ENCODE results near the gene CCDC167.

Gene CCDC167

DNA sequence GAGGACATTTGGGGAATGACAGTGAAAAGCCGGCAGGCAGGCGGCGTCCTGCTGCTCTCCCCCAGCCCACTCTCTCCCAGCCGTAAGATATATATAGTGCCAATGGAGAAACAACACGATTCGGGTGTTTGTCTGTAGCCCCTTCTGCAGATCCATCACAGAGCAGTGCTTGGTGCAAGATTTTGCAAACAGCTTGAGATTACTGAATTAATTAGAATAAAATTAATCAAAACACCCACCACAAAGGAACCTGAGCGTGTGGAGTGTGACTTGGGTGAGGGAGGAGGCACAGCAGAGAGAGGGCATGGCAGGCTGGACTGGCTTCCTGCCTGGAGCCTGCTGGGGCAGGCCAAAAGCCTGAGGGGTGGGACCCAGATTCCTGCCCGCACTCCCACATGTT lies 28.8 kb upstream of the CCDC167 start:
- DNase-seq: no peak

DNA sequence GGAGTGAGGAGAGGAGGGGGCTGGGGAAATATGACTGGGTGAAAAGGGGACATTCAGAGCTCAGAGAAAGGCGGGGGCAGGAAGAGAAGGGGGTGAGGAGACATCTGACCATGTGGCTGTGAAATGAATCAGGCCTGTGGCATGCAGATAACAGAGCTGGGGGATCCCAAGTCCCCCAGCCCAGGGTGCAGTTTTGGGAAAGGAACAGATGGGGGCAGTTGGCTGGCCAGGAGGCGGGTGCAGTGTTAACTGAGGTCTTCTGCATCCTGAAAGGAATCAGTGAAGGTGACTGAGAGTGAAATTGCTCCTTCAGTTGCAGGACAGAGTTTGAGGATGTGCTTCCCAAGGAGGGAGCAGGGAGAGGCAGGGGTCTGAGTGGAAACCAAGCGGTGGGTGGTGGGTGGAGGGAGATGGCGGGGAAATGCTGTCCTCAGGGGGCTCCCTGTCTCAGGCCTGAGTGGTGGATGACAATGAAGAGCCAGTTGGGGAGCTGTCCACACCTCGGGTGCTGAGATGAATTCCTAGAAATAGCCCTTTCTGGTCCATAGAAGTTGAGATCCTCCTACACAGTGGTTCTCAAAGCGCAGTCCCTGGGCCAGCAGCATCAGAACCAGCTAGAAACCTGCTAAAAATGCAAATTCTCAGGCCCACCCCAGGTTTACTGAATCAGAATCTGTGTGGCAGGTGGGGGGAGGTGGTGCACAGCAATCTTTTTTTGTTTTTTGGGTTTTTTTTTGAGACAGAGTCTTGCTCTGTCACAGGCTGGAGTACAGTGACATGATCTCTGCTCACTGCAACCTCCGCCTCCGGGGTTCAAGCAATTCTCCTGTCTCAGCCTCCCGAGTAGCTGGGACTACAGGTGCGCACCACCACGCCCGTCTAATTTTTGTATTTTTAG lies 26.0 kb upstream of the CCDC167 start:
- DNase-seq: peak; percentile 43

DNA sequence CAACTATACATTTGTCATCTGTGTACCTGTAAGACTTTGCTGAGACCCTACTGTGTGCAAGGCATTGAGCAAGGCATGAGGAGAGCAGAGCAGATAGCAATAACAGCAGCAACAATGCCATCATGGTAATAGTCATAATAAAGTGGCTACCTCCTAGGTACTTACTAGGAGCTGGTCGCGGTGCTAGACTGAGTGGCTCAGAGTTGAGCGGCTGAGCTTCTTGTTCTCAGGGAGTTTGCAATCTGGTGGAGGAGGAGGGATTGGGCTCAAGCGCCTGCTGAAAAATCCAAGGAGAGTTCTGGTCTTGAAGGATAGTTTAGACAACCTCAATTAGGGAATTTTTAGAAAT lies 25.3 kb upstream of the CCDC167 start:
- no peak for DNase-seq

DNA sequence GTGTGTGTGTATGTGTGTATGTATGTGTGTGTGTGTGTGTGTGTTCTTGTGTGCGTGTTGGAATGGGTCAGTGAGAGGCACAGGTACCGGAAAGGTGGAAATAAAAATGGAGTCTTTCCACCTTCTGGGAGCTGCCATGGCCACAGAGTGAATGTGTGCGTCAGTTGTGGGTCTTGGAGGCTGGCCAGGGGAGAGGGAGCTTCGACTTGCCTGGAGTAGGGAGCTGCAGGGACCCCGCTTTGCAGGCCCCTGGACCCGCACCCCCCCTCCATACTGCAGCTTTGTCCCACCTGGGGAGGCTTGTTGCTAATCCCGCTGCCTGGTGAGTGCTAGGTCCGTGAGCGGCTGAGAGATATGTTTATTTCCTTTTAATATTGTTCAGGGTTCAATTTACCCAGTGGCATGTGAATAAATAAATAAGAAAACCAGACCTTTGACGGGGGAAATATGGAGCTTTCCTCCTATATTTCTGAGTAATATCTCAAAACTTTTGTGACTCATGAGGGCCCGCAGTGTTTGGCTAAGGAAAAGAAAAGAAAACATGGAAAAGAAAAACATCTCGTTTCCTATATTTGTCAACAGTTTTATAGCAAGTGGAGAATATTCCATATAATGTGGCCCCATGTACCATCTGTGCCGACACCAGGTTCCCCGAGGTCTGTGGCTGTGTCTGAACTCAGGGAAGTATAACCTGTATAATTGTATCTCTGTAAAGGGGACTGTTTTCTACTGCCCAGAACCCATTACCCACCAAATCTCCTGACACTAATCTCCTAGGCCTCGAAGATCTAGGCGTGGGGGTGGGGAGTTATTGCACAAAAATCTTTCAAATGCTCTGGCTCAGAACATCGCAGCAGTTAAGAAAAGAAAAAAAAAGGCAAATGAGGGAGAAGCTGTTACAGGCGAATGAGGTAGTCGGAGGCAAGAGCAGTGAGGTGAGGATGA lies 24.6 kb upstream of the CCDC167 start:
- no peak for DNase-seq

DNA sequence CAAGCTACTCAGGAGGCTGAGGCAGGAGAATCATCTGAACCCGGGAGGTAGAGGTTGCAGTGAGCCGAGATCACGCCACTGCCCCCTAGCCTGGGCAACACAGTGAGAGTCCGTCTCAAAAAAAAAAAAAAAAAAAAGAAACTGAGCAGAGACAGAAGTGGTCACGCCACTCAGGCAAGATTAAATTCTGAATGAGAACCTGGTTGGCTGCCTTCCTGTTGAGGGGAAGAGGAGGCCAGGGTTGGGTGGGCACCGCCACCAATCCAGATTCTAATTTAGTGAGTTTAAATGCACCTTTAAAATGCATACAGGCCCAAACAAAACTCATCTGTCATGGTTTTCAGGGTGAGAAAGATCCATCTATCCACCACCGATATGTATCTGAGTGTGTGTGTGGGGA lies 23.7 kb upstream of the CCDC167 start:
- DNase-seq: no peak

DNA sequence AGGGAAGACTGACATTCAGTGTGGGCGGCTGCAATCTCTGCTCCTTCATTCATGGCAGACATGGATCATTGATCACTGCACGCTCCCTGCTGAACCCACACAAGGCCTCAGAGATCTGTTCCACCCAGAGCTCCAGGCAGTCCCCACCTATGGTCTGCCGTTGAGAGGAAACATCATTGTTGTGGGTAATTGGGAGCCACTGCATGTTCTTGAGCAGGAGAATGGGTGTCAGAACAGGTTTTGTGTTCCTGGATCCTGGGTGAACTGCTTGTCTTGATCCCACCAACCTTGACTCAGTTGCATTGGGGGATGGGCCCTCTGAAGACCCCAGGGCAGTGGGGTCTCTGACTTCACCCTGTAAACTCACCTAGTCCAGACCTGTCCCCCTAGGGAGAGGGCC lies 23.1 kb upstream of the CCDC167 start:
- DNase-seq: no peak

DNA sequence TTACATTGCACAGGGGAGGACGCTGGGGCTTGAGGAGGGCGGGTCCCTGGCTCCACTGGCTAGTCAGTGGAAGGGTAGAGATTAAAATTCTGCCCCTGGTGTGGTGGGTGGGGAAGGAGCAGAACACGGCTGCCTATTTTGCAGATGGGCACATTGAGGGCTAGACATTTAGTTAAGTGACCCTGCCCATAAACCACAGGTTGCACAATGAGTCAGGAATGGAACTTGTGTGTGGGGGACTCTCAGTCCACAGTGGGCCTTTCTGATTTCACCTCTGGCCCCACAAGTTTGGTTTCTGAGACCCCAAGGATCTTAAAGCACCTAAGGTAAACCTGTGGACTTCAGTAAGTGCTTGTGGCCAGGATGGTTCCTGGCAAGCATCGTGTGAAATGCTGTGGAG lies 22.0 kb upstream of the CCDC167 start:
- DNase-seq: no peak

DNA sequence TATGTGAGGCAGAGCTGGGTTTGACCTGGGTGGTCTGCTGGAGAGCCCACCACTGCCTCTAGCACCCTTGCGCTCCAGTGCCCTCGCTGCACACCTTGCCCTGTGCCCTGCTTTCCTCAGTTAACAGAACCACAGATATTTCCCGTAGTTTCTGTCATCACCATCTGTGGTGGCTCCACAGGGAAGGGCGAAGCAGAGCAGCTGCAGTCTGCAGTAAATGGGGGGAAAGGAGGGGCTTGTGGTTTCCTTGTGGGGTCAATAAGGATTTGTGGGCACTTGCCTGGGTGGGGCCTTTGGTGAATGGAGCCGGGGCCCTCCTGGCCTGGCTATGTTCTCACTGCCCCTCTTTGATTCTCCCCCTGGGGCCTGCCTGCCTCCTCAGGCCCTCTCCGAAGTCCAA lies 21.2 kb upstream of the CCDC167 start:
- no peak for DNase-seq

DNA sequence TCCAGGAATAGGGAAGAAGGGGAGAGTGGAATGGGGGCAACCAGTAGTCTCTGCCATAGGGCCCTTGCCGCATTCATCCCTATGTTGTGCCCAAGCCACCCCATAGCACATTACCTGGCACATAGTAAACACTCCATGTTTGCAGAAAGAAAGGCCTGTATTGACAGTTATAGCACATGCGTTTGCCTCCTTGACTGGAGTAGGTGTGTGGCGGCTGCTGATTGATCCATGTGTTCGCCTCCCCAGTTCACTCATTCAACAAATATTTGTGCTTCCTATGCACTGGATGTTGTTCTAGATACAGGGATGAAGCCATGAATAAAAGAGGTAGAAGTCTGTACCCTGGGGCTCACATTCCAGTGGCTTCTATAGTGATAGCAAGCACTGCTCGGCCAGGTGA lies 19.8 kb upstream of the CCDC167 start:
- no peak for DNase-seq

DNA sequence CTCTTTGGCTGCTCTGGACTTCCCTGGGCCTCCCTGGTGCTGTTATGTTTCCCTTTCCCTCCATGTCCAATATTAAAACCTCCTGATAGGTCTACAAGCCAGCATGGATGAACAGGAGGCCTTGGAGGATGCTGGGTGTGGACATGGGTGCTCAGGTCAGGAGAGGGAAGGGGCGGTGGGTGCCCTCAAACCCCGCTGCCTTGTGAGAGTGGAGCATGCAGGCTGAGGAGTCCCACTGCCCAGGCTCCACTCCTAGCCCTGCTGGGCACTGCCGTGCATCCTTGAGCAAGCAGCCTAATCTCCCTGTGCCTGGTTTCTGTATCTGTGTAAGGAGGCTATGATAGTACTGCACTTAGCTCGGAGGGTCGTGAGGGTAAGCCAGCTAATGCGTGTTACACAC lies 18.4 kb upstream of the CCDC167 start:
- DNase-seq: no peak

DNA sequence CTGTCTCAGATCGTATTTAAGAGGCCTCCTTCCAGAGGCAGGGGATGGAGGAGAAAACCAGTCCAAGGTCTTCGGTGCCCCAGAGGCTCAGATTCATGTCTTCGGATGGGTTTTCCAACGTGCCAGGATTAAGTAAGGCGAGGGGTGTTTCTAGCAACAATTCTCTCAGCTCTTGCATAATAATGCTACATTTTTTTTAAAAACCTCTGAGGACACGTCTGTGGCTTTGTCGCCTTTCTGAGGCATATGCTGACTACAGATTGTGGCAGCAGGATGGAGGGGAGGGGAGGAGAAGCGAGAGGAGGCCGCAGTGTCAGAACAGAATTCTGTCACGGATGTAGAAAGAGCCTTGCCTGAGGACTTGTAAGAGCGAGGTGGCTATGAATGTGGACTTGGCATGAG lies 17.7 kb upstream of the CCDC167 start:
- no peak for DNase-seq

DNA sequence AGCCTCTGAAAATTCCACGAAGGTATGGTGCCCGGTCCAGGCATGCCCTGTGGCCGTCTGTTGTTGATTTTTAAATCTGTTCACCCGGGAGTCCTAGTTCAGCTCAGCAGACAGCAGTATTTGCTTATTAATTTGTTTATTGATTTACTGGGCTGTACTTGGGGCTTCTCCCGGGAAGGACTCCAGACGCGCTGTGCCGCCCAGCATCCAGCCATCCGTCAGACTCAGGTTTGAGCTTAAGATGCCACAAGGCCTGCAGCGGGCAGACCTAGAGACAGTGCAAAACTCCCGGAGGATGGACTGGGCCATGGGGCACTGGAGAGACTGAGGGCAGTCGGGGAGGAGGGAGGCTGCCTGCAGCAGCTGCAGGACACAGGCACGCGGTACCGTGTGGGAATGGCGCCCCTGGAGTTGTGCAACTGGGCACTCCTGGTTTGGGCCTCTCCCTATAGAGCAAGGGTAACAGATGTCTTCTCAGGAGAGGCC lies 17.3 kb upstream of the CCDC167 start:
- no peak for DNase-seq

DNA sequence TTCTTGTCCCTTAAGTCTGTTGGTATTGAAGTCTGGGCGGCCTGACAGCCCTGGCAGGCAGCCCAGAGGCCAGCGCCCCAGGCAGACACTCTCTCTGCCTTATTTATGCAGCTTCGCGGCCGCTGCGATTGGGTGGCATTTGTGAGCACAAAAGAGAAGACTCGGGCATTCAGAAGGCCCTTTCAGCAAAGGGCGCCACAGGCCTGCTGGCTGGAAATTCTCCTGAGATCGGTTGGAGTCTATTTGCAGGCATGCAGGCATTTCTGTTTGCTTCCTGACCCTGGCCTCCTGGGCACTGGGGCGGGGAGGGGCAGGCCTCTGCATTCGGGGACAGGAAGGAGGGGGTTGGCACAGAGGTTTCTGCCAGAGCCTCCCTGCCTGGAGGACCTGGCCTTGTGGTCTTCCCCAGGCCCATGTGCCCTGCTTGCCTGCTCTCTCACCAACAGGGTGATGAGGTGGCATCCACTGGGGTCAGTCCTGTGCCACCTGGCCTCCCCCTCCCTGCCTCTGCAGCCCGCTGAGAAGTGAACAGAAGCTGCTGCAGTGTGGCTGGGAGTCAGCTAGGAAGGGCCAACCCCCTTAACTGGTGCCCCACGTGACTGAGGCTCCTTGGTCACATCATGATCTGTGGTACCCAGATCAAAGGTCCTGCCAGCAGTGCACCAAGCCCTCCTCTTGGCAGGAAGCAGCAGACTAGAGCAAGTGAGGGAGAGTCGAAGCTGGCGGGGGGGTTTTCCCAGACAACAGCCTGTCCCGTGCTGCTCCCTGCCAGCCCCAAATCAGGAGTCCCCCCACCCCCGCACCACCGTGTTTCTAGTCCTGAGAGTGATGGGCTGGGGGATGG lies 16.6 kb upstream of the CCDC167 start:
- peak; percentile 36 for DNase-seq

DNA sequence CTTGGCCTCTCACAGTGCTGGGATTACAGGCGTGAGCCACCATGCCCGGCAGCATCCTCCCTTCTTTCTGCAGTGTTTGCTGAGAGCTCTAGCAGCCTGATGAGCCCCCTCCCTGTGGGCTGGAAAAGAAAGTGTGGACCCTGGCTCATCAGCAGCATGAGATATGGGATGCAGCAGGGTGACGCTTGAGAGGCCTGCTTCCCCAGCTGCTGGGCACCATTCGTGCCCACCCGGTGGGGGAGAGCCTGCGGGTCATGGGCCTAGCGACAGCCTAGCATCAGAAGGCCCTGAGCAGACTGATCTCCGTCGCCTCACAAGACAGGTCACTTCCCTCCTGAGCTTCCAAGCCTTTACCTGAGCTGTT lies 16.0 kb upstream of the CCDC167 start:
- no peak for DNase-seq

DNA sequence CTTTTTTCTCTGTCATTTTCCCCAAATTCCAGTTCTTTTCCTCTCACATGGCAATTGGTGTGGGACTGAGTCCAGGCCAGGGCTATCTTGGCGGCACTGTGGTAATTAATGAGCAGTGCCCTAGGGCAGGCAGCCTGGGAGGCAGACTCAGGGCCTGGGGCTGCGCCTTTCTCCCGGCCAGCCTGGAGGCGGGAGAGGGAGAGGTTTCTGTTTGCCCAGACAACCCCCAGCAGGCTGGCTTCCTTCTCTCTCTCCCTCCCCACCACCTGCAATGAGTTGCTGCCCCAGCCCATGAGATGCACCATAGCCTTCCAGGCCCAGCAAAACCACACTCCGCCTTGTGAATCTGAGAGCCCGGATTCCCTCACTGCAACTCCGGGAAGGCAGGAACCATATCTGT lies 15.1 kb upstream of the CCDC167 start:
- DNase-seq: no peak

DNA sequence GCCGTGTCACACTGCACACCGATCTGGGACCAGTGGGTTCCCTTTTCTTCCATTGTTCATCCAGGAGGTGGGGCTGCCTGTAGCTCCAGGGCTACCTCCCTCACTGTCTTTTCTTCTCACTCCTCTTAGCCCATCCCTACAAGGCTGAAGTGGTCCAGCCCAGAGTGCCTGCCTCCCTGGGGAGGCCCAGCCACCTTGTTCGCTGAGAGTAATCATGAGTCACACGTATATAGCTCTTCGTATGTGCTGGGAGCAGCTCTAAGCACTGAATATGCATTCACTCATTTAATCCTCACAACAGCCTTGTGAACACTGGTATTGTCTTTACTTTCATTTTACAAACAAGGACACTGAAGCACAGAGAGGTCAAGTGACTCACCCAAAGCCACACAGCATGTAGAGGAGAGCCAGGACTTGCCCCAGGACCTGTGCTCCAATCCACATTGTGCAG lies 14.7 kb upstream of the CCDC167 start:
- DNase-seq: no peak

DNA sequence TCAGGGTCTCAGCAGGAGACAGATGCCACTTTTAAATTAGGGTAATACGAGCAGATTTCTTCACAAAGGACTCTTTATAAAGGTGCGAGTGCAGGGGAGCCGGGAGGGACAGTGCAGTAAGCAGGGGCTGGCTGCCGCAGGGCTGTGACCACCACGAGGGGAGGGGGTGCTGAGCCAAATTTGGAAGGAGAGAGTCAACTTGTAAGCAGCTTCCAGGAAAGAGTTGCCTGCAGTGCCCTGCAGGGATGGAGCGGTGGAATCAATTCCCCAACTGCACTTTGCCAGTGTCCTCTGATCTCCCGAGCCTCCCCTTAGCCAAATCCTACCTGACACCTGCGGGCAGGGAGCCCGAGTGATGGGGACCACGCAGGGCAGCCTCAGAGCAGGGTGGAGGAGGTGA lies 13.9 kb upstream of the CCDC167 start:
- DNase-seq: no peak

DNA sequence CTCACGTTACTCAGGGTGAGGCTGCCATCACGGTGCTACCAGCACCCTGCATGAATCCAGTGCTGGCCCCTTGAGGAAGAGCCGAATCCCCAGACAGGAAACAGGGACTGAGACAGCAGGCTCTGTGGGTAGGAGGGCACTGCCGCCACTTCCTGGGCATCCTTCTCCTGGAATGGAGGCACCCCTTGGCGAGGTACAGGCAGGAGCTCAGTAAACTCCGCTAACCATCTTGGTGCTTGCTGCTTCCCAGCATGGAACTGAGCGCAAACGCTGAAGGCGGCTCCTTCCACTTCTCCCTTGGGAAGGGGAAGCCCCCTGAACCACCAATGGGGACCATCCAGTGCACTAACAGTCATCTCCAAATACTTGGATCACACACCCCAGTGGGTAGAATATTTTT lies 13.5 kb upstream of the CCDC167 start:
- DNase-seq: no peak

DNA sequence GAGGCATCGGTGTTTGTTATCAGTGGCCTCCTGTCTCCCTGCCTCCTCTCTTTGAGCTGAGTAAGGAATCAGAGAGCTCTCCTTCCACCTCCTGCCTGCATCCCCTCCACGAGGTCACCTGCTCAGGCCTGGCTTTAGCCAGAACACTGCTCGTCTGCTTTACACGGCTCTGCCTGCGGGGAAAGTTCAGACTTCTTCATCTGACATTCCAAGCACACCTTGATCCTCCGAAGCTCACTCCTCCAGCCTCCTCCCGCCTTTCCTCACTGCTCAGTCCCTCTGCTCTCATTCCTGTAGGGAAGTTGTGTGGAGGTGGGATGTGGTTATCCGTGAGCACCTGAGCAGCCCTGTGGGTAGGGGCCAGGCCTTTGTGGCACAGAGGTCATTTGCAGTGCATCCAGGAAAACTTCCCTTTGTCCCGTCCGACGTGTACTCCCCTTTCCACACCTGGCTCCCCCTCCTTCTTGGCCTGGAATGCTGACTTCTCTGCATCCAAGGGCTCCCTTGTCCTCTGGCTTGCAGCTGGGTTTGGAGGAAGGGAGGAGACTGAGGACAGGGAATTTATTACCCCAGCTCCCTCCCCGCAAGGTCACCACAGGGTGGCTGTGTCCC lies 12.8 kb upstream of the CCDC167 start:
- no peak for DNase-seq

DNA sequence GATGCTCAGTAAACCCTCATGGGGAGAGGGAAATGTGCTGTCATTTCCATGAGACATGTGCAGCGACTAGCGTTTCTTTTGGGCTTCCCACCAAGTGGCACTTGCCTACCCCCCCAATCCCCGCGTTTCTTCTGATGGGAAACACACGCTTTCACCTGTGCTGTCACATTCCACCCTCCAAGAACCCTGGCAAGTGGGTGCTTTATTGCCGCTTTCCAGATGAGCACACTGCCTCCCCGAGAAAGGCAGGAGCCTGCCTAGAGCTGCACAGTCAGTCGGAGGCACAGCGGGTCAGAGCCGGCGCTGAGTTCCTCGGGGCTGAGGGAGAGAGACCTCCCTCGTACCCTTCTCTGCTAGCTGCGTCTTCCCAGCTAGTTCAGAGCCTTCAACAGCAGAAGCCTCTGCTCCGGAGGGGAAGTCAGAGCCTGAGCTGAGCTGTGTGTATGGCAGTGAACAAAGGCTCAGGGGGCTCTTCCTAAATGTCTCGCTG lies 12.3 kb upstream of the CCDC167 start:
- no peak for DNase-seq

DNA sequence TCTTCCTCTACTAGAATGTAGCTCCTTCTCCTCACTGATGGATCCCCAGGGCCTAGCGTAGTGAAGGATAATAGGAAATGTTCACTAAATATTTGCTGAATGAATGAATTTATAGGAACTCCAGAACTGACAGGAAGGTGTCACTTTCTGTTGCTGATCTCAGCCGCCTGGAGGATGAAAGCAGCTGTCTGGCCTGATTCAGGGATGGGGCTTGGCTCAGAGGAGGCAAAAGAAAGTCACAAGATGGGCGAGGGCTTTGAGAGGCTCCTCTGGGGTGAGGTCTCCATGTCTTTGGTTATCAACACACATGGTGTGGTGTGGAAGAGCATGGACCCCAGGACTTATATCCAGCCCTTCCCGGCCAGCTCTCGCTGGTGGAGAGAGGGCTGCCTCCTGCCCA lies 11.5 kb upstream of the CCDC167 start:
- no peak for DNase-seq

DNA sequence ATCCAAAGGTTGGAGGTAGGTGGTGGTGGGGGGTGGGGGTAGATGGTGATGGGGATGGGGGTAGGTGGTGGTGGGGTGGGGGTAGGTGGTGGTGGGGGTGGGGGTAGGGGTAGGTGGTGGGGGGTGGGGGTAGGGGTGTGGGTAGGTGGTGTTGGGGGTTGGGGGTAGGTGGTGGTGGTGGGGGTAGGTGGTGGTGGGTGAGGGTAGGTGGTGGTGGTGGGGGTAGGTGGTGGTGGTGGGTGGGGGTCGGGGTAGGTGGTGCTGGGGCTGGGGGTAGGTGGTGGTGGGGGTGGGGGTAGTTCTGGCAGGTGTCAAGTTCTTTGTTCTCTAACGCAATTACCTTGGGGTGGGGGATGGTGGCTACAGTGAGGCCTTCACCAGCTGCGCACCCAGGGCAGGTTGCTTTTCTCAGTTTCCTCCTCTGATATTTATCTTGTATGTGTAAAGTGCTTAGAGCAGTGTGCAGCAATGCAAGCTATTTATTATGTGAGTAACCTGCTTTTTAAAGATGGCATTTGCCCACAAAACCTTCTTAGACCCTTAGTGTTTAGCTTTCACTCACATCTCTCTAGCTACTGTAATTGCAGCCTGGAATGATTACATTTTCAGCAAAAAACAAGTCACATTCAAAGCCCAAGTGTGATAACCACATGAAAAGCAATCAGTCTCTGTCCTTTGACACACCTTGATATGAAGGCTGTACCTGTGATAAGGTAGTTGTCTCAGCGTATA lies 8.2 kb upstream of the CCDC167 start:
- DNase-seq: no peak

All from femur (tissue), 1 donor.